H1 (cell line): ENCODE results near the gene COASY. TPM values are rescaled to one million over a fixed set of nuclear protein-coding genes. Genes with fewer than 3 reads are reported as not detected.

ENCODE experiments used
- BCL11A ChIP-seq, 2 experiments: IDR thresholded peaks; one replicate each; pipeline ENCODE4 v1.6.1; 2011; ENCODE audit warnings: low read depth in 2 of 2, low read length in 2 of 2, mild to moderate bottlenecking in 2 of 2
- RAD21 ChIP-seq, 2 experiments: IDR thresholded peaks in 1 of 2; conservative IDR thresholded peaks in 1 of 2; 2 replicates each; pipeline ENCODE4 v1.6.1; 2011; ENCODE audit warnings: low read depth in 2 of 2, low read length in 2 of 2, improper control_type of control experiment in 1 of 2, inconsistent platforms in 1 of 2, mild to moderate bottlenecking in 1 of 2, moderate library complexity in 1 of 2
- SIRT6 ChIP-seq: IDR thresholded peaks from one replicate; pipeline ENCODE4 v1.7.1; 2012; ENCODE audit warnings: low read length, inconsistent platforms
- SUZ12 ChIP-seq: fragments of 200-600 bp; sonication (generic); IDR thresholded peaks from 2 replicates; pipeline ENCODE4 v1.6.1; 2012; ENCODE audit warnings: mild to moderate bottlenecking, inconsistent platforms, low read length, moderate library complexity, mixed read lengths
- polyA plus RNA-seq, 7 experiments: library from polyadenylated mRNA; depleted of rRNA in 3 of 7; stranded (reverse) in 5 of 7; unstranded in 2 of 7; fragments of >200 nt in 5 of 7; fragments of 200-250 nt in 2 of 7; gene quantifications; 1 replicate in 5 of 7; 2 replicates in 1 of 7; 4 replicates in 1 of 7; pipeline versions ENCODE4 v1.2.1 to v1.2.3, GENCODE V29; 2011 to 2013; ENCODE audit warnings: missing spikeins in 2 of 7, mixed read lengths in 2 of 7
- total RNA-seq: library from RNA; stranded (reverse); fragmentation: NEBNext Ultra II Directional; extraction: Animal tissue kit (Norgen Biotek cat#: 25700); gene quantifications from 2 replicates; pipeline ENCODE4 v1.2.1, GENCODE V29; 2021

Gene COASY
- total and polyA plus RNA-seq, 2 of the 8 experiments (the other 6 are each of a cell fraction or from before 2014, with no cell fraction given), result 64.5 to 100 TPM

DNA sequence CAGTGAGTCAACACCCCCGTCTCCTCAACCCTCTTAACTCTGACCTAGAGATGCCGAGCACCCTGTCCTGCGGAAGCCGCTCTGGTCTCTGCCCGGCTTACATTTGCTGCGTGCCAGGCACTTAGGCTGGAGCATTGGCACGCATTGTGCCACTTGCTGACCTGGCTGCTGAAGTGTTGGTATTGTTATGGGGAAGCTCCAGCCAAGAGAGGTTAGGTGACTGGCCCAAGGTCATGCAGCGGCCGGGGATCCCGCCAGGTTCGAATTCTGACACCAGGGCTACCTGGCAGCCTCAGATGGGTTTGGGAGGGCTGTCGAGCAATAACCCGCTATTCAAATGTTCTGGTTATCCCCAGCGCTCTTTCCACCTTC is 14.3 kb upstream of the COASY start (continued):
- TF ChIP-seq RAD21 (IDR thresholded peaks at IDR 0.05 in 1 of 2, conservative IDR thresholded peaks at IDR 0.05 in 1 of 2; ENCODE audit: low read depth in 2 of 2, low read length in 2 of 2) (no peak), SIRT6 (no peak), SUZ12 (no peak), BCL11A (IDR thresholded peaks at IDR 0.05; ENCODE audit: low read depth in 2 of 2, low read length in 2 of 2) (no peak)
